ENCODE data around the gene PDIA6. TPM values are rescaled to one million over a fixed set of nuclear protein-coding genes. Genes with fewer than 3 reads are reported as not detected.
A peak's percentile ranks its signal among the peaks of the same experiment; 100 is the strongest.
"Not testable (repeated sequence)": the region's sequence is repeated elsewhere in the genome, so short reads cannot be mapped to it uniquely, and the experiment has no call there.

The PDIA6 gene
- total RNA-seq, 2 donors from 2014 or later: 402 to 408 TPM

GRCh38 chr2:10817413-10817812 lies 4.8 kb upstream of the PDIA6 start:
- H3K4me1 ChIP-seq (ENCODE audit: control insufficient read depth, insufficient read depth, low read length): no peaks in the 10 kb centered on the region
- DNase-seq: peak; percentile 92
- H3K36me3 Mint-ChIP-seq (ENCODE audit: low read depth): no peaks in the 10 kb centered on the region
- TF ChIP-seq CTCF (conservative IDR thresholded peaks at IDR 0.05): peak; percentile 85
- H3K9me3 ChIP-seq (ENCODE audit: control insufficient read depth, low read length): no peaks in the 10 kb centered on the region
- no peak overlapping the region for H3K27ac Mint-ChIP-seq
- no peaks in the 10 kb centered on the region for H3K36me3 ChIP-seq (ENCODE audit: control insufficient read depth, insufficient read depth, low read length)
- no peaks in the 10 kb centered on the region for H3K27me3 Mint-ChIP-seq (ENCODE audit: insufficient read depth)
- peaks cover 10% of the 10 kb centered on the region for H3K4me1 Mint-ChIP-seq
- WGBS, 2 experiments (ENCODE audit: insufficient coverage in 1 of 2, insufficient read length in 1 of 2): 61% methylated on average over 5 of the region's 5 CpGs; no CpG with 5 or more reads in 1 of the 2 experiments
- H3K4me3 ChIP-seq (ENCODE audit: low read length): no peak overlapping the region
- no peak overlapping the region for H3K9ac ChIP-seq (ENCODE audit: extremely low read depth, low read length, poor library complexity, severe bottlenecking)
- no peaks in the 10 kb centered on the region for H3K9me3 Mint-ChIP-seq
- no peaks in the 10 kb centered on the region for H3K27me3 ChIP-seq (ENCODE audit: control insufficient read depth, insufficient read depth, low read length, poor library complexity, severe bottlenecking)
- no peak overlapping the region for H3K4me3 Mint-ChIP-seq
- H3K27ac ChIP-seq (ENCODE audit: low read depth, low read length): no peak overlapping the region

- DNase-seq: peak; percentile 77
- H3K4me3 ChIP-seq (ENCODE audit: low read length): no peak overlapping the region
- peak; percentile 45 for TF ChIP-seq CTCF (conservative IDR thresholded peaks at IDR 0.05)
- no peaks in the 10 kb centered on the region for H3K27me3 Mint-ChIP-seq (ENCODE audit: insufficient read depth)
- peaks cover 3% of the 10 kb centered on the region for H3K36me3 Mint-ChIP-seq (ENCODE audit: low read depth)
- no peaks in the 10 kb centered on the region for H3K9me3 ChIP-seq (ENCODE audit: control insufficient read depth, low read length)
- peaks cover 10% of the 10 kb centered on the region for H3K36me3 ChIP-seq (ENCODE audit: control insufficient read depth, insufficient read depth, low read length)
- H3K4me3 Mint-ChIP-seq: peak overlapping the region; percentile 11
- H3K27ac ChIP-seq (ENCODE audit: low read depth, low read length): peak overlapping the region; percentile 3
- H3K4me1 ChIP-seq (ENCODE audit: control insufficient read depth, insufficient read depth, low read length): no peaks in the 10 kb centered on the region
- peaks cover 29% of the 10 kb centered on the region for H3K4me1 Mint-ChIP-seq
- H3K27me3 ChIP-seq (ENCODE audit: control insufficient read depth, insufficient read depth, low read length, poor library complexity, severe bottlenecking): no peaks in the 10 kb centered on the region
- no peak overlapping the region for H3K9ac ChIP-seq (ENCODE audit: extremely low read depth, low read length, poor library complexity, severe bottlenecking)
- H3K9me3 Mint-ChIP-seq: no peaks in the 10 kb centered on the region
- 73 to 79% methylated on average over 12 to 16 of the region's 16 CpGs for whole genome bisulfite sequencing, 2 experiments (ENCODE audit: insufficient coverage in 1 of 2, insufficient read length in 1 of 2)
- peak overlapping the region; percentile 3 for H3K27ac Mint-ChIP-seq
These were observed 2.2 kb upstream of the PDIA6 start for GRCh38 chr2:10814571-10815331.

DNA sequence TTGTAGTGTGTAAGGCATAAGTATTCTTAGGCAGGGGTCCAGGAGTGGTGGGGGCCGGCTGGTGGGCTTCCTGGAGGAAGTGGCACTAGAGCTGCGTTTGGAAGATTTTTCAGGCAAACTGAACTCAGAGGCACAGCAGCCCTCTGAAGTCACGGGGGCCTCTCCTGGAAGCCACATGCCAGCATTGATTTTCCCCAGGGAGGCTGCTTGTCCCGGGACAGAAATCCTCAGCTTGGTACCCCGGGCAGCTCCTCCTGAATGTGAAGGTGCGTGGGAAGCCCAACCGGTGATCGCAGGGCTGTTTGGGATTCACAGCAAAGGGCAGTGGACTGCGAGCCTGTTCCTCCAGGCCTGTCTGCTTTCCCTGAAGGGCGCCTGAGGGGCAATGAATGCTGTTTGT lies 1.6 kb upstream of the PDIA6 start:
- H3K27ac Mint-ChIP-seq: no peak overlapping the region
- no peaks in the 10 kb centered on the region for H3K9me3 ChIP-seq (ENCODE audit: control insufficient read depth, low read length)
- no peaks in the 10 kb centered on the region for H3K27me3 ChIP-seq (ENCODE audit: control insufficient read depth, insufficient read depth, low read length, poor library complexity, severe bottlenecking)
- H3K9ac ChIP-seq (ENCODE audit: extremely low read depth, low read length, poor library complexity, severe bottlenecking): no peak overlapping the region
- H3K4me1 Mint-ChIP-seq: peaks cover 31% of the 10 kb centered on the region
- 61 to 67% methylated on average over 10 of the region's 10 CpGs for WGBS, 2 experiments (ENCODE audit: insufficient coverage in 1 of 2, insufficient read length in 1 of 2)
- H3K4me3 Mint-ChIP-seq: peak overlapping the region; percentile 11
- TF ChIP-seq CTCF (conservative IDR thresholded peaks at IDR 0.05): no peak
- no peak for DNase-seq
- no peak overlapping the region for H3K27ac ChIP-seq (ENCODE audit: low read depth, low read length)
- H3K4me3 ChIP-seq (ENCODE audit: low read length): no peak overlapping the region
- H3K36me3 Mint-ChIP-seq (ENCODE audit: low read depth): peaks cover 5% of the 10 kb centered on the region
- no peaks in the 10 kb centered on the region for H3K9me3 Mint-ChIP-seq
- peaks cover 16% of the 10 kb centered on the region for H3K36me3 ChIP-seq (ENCODE audit: control insufficient read depth, insufficient read depth, low read length)
- H3K27me3 Mint-ChIP-seq (ENCODE audit: insufficient read depth): no peaks in the 10 kb centered on the region
- no peaks in the 10 kb centered on the region for H3K4me1 ChIP-seq (ENCODE audit: control insufficient read depth, insufficient read depth, low read length)

DNA sequence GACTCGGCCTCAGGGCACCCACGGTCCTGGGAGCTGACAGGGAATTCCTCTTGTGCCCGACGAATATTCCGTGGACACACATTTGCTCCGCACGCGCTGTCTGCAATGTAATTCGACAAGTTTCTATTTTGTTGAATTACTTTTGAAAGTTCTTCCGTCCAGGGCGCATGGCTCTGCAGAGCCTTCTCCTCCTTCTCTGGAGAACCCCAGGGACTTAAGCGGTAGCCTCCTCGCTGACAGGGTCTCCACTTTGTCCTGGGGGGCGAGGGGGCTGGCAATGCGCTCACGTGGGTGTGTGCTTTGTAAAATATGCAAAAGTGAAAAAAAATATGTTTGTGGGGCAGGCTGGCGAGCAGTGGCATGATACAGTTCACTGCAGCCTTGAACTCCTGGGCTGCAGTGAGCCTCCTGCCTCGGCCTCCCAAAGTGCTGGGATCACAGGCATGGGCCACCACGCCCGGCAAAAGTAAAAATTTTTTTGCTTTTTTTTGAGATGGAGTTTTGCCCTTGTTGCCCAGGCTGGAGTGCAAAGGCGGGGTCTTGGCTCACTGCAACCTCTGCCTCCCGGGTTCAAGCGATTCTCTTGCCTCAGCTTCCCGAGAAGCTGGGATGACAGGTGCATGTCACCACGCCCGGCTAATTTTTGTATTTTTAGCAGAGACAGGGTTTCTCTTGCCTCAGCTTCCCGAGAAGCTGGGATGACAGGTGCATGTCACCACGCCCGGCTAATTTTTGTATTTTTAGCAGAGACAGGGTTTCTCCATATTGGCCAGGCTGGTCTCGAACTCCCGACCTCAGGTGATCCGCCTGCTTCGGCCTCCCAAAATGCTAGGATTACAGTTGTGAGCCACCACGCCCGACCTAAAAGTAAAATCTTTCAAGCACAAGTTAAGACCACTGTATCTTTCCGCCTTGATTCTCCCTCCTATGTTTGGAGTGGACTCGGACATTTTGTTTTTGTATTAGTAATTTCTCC lies 866 bp upstream of the PDIA6 start:
- 66 to 70% methylated on average over 33 to 37 of the region's 37 CpGs for WGBS, 2 experiments (ENCODE audit: insufficient coverage in 1 of 2, insufficient read length in 1 of 2)
- H3K9ac ChIP-seq (ENCODE audit: extremely low read depth, low read length, poor library complexity, severe bottlenecking); H3K4me1 ChIP-seq (ENCODE audit: control insufficient read depth, insufficient read depth, low read length); H3K27me3 ChIP-seq (ENCODE audit: control insufficient read depth, insufficient read depth, low read length, poor library complexity, severe bottlenecking); H3K27me3 Mint-ChIP-seq (ENCODE audit: insufficient read depth); H3K36me3 Mint-ChIP-seq (ENCODE audit: low read depth); DNase-seq; H3K9me3 ChIP-seq (ENCODE audit: control insufficient read depth, low read length); H3K9me3 Mint-ChIP-seq: not testable (repeated sequence)
- peak overlapping the region; percentile 77 for H3K4me3 ChIP-seq (ENCODE audit: low read length)
- H3K4me1 Mint-ChIP-seq: peaks cover 34% of the 10 kb centered on the region
- H3K36me3 ChIP-seq (ENCODE audit: control insufficient read depth, insufficient read depth, low read length): peaks cover 23% of the 10 kb centered on the region
- H3K4me3 Mint-ChIP-seq: peak overlapping the region; percentile 94
- H3K27ac Mint-ChIP-seq: peak overlapping the region; percentile 72
- H3K27ac ChIP-seq (ENCODE audit: low read depth, low read length): peak overlapping the region; percentile 17

Data from endodermal cell (in vitro differentiated cells).